HepG2 (cell line): Measurements from ENCODE around the gene RPTOR. TPM values are rescaled to one million over a fixed set of nuclear protein-coding genes. Genes with fewer than 3 reads are reported as not detected.

Experiments
- AHR ChIP-seq: IDR thresholded peaks from 2 replicates; pipeline ENCODE4 v1.6.1; 2018; ENCODE audit warnings: missing genetic modification reagents, missing compliant biosample characterization
- CEBPZ ChIP-seq: IDR thresholded peaks from 2 replicates; pipeline ENCODE4 v1.6.1; 2012; ENCODE audit warnings: low read length, improper control_type of control experiment
- DPF2 ChIP-seq: sonication (generic); formaldehyde crosslinking; IDR thresholded peaks from 2 replicates; pipeline ENCODE4 v1.4.0; 2020; ENCODE audit warnings: mild to moderate bottlenecking, low read depth, missing genetic modification reagents, borderline replicate concordance
- HNF4G ChIP-seq, 2 experiments: sonication (generic) in 1 of 2; formaldehyde crosslinking in 1 of 2; IDR thresholded peaks; 2 replicates each; pipeline versions ENCODE4 v1.4.0 to v1.6.1; 2011 to 2020; ENCODE audit warnings: borderline replicate concordance in 2 of 2, low read depth in 2 of 2, mild to moderate bottlenecking in 2 of 2, low read length in 1 of 2, missing genetic modification reagents in 1 of 2, moderate library complexity in 1 of 2
- IRF1 ChIP-seq: sonication (generic); formaldehyde crosslinking; IDR thresholded peaks from 2 replicates; pipeline ENCODE4 v1.4.0; 2020; ENCODE audit warnings: low read depth, mild to moderate bottlenecking, missing genetic modification reagents
- JDP2 ChIP-seq: sonication (generic); formaldehyde crosslinking; IDR thresholded peaks from 2 replicates; pipeline ENCODE4 v1.8.1; 2022; ENCODE audit warnings: missing genetic modification reagents, borderline replicate concordance
- MAF1 ChIP-seq: sonication (generic); formaldehyde crosslinking; IDR thresholded peaks from 2 replicates; pipeline ENCODE4 v1.5.0; 2020; ENCODE audit warnings: missing genetic modification reagents, borderline replicate concordance
- MYNN ChIP-seq: sonication (generic); formaldehyde crosslinking; IDR thresholded peaks from 2 replicates; pipeline ENCODE4 v1.4.0; 2020; ENCODE audit warnings: mild to moderate bottlenecking, low read depth, missing genetic modification reagents
- NFYB ChIP-seq: sonication (generic); formaldehyde crosslinking; IDR thresholded peaks from 2 replicates; pipeline ENCODE4 v1.4.0; 2020; ENCODE audit warnings: missing genetic modification reagents
- NFYC ChIP-seq: IDR thresholded peaks from 2 replicates; pipeline ENCODE4 v1.6.1; 2016; ENCODE audit warnings: missing genetic modification reagents, missing compliant biosample characterization
- POLR2A ChIP-seq, 2 experiments: IDR thresholded peaks; 2 replicates each; pipeline ENCODE4 v1.6.1; 2011; ENCODE audit warnings: low read depth in 2 of 2, low read length in 2 of 2, mild to moderate bottlenecking in 1 of 2, moderate library complexity in 1 of 2; ENCODE audit not compliant: insufficient read depth in 1 of 2
- RBM39 ChIP-seq: fragments of 200-400 bp; formaldehyde crosslinking; IDR thresholded peaks from one replicate; pipeline ENCODE4 v1.6.1; 2018; ENCODE audit warnings: antibody characterized with exemption, mild to moderate bottlenecking, low read depth, low read length; ENCODE audit not compliant: poor library complexity, severe bottlenecking
- RFXANK ChIP-seq: IDR thresholded peaks from 2 replicates; pipeline ENCODE4 v1.6.1; 2016
- RFXAP ChIP-seq: sonication (generic); formaldehyde crosslinking; IDR thresholded peaks from 2 replicates; pipeline ENCODE4 v1.4.0; 2020; ENCODE audit warnings: missing genetic modification reagents, borderline replicate concordance
- THAP11 ChIP-seq: IDR thresholded peaks from 2 replicates; pipeline ENCODE4 v1.6.1; 2016; ENCODE audit warnings: missing biosample characterization, missing genetic modification reagents
- USF2 ChIP-seq, 2 experiments: sonication (generic) in 1 of 2; formaldehyde crosslinking in 1 of 2; IDR thresholded peaks; 2 replicates each; pipeline versions ENCODE4 v1.5.1 to v1.6.1; 2011 to 2020; ENCODE audit warnings: borderline replicate concordance in 1 of 2, low read depth in 1 of 2, low read length in 1 of 2, mild to moderate bottlenecking in 1 of 2, missing genetic modification reagents in 1 of 2, moderate library complexity in 1 of 2
- ZBTB8A ChIP-seq: sonication (generic); formaldehyde crosslinking; IDR thresholded peaks from 2 replicates; pipeline ENCODE4 v1.4.0; 2020; ENCODE audit warnings: mild to moderate bottlenecking, low read depth, missing genetic modification reagents, borderline replicate concordance
- ZMYM2 ChIP-seq: sonication (generic); formaldehyde crosslinking; IDR thresholded peaks from 2 replicates; pipeline ENCODE4 v1.8.0; 2022; ENCODE audit warnings: mild to moderate bottlenecking, missing genetic modification reagents
- ZNF224 ChIP-seq: sonication (generic); formaldehyde crosslinking; IDR thresholded peaks from 2 replicates; pipeline ENCODE4 v1.5.0; 2020; ENCODE audit warnings: mild to moderate bottlenecking, missing genetic modification reagents
- ZNF652 ChIP-seq: IDR thresholded peaks from 2 replicates; pipeline ENCODE4 v1.6.1; 2016; ENCODE audit warnings: low read depth, borderline replicate concordance
- ZNF720 ChIP-seq: sonication (generic); formaldehyde crosslinking; IDR thresholded peaks from 2 replicates; pipeline ENCODE4 v1.4.0; 2020; ENCODE audit warnings: missing genetic modification reagents
- ZNF816 ChIP-seq: sonication (generic); formaldehyde crosslinking; IDR thresholded peaks from 2 replicates; pipeline ENCODE4 v1.8.0; 2022; ENCODE audit warnings: missing genetic modification reagents, mild to moderate bottlenecking, borderline replicate concordance
- ZSCAN9 ChIP-seq: IDR thresholded peaks from 2 replicates; pipeline ENCODE4 v1.6.1; 2016; ENCODE audit warnings: borderline replicate concordance
- polyA plus RNA-seq, 8 experiments: library from polyadenylated mRNA; depleted of rRNA in 3 of 8; stranded (reverse) in 7 of 8; unstranded in 1 of 8; fragments of >200 nt; fragmentation: Illumina TruSeq in 4 of 8; extraction: Trizol in 4 of 8; gene quantifications; 2 replicates each; pipeline versions ENCODE4 v1.2.1 to v1.2.3, GENCODE V29; 2011 to 2016; ENCODE audit warnings: low read depth in 4 of 8, missing spikeins in 1 of 8, mixed read lengths in 1 of 8; ENCODE audit not compliant: insufficient read depth in 1 of 8
- total RNA-seq, 5 experiments: library from RNA; depleted of rRNA; stranded (reverse); fragments of >200 nt; fragmentation: Illumina TruSeq; extraction: Trizol; gene quantifications; 2 replicates each; pipeline ENCODE4 v1.2.3, GENCODE V29; 2016; ENCODE audit warnings: low read depth in 1 of 5

RPTOR gene
- total and polyA plus RNA-seq, 2 of the 13 experiments (the other 11 are each of a cell fraction or from before 2014, with no cell fraction given), result 6.6 to 25.3 TPM

- TF ChIP-seq HNF4G (IDR thresholded peaks at IDR 0.05; ENCODE audit: borderline replicate concordance, low read depth, low read length), result no peak
- no peak for TF ChIP-seq HNF4G (CRISPR knock-in tag; IDR thresholded peaks at IDR 0.05; ENCODE audit: borderline replicate concordance, low read depth)
- TF ChIP-seq USF2 (IDR thresholded peaks at IDR 0.05; ENCODE audit: low read depth, low read length), result peak; percentile 56; the same call in 1 of the 2 replicates
- TF ChIP-seq USF2 (CRISPR knock-in tag; IDR thresholded peaks at IDR 0.05; ENCODE audit: borderline replicate concordance), result peak; percentile 79; the same call in 1 of the 2 replicates
- peak; percentile 61 for TF ChIP-seq THAP11 (CRISPR knock-in tag)
- TF ChIP-seq DPF2 (CRISPR knock-in tag), result no peak
- peak; percentile 71 for TF ChIP-seq NFYB (CRISPR knock-in tag)
- no peak for TF ChIP-seq ZNF720 (CRISPR knock-in tag)
- TF ChIP-seq POLR2A (IDR thresholded peaks at IDR 0.05; ENCODE audit: insufficient read depth in 1 of 2, low read depth in 2 of 2, low read length in 2 of 2), result no peak
- no peak for TF ChIP-seq ZNF224 (CRISPR knock-in tag)
- TF ChIP-seq MYNN, result no peak
- no peak for TF ChIP-seq ZSCAN9 (CRISPR knock-in tag)
- no peak for TF ChIP-seq MAF1 (CRISPR knock-in tag)
- no peak for TF ChIP-seq ZNF816
- TF ChIP-seq ZNF652 (CRISPR knock-in tag), result no peak
- TF ChIP-seq IRF1 (CRISPR knock-in tag), result no peak
- no peak for TF ChIP-seq ZBTB8A
- TF ChIP-seq ZMYM2 (CRISPR knock-in tag), result no peak
- no peak for TF ChIP-seq CEBPZ
- no peak for TF ChIP-seq AHR (CRISPR knock-in tag)
- TF ChIP-seq RFXAP (CRISPR knock-in tag), result no peak
- TF ChIP-seq NFYC (CRISPR knock-in tag), result peak; percentile 68
- no peak for TF ChIP-seq JDP2 (CRISPR knock-in tag)
- no peak for TF ChIP-seq RFXANK (CRISPR knock-in tag)
- TF ChIP-seq RBM39, result no peak
- TF ChIP-seq, all 625 proteins: peak for 5
These were observed 13.2 kb upstream of the RPTOR start (continued) for GRCh38 chr17:80531400-80531799.
